Neuronal stem cell (in vitro differentiated cells): ENCODE results near the gene CD320. TPM values are rescaled to one million over a fixed set of nuclear protein-coding genes. Genes with fewer than 3 reads are reported as not detected.

ENCODE experiments used
- DNase-seq: peaks from one replicate; pipeline ENCODE4 v3.0.0-alpha.2; 2013; ENCODE audit warnings: low spot score
- H2AFZ ChIP-seq: one replicate; pipeline ENCODE4 v1.6.1; 2013; ENCODE audit warnings: mild to moderate bottlenecking, low read length, inconsistent platforms
- H2AK5ac ChIP-seq: 2 replicates; pipeline ENCODE4 v1.6.1; 2013; ENCODE audit warnings: low read depth, mild to moderate bottlenecking, inconsistent platforms, low read length, moderate library complexity, mixed read lengths
- H2BK120ac ChIP-seq: 2 replicates; pipeline ENCODE4 v1.6.1; 2013; ENCODE audit warnings: low read depth, mild to moderate bottlenecking, inconsistent platforms, low read length, moderate library complexity, mixed read lengths
- H2BK12ac ChIP-seq: one replicate; pipeline ENCODE4 v1.6.1; 2013; ENCODE audit warnings: low read length, inconsistent platforms
- H2BK15ac ChIP-seq: 2 replicates; pipeline ENCODE4 v1.6.1; 2013; ENCODE audit warnings: mild to moderate bottlenecking, low read length, inconsistent platforms, mixed read lengths
- H2BK5ac ChIP-seq: one replicate; pipeline ENCODE4 v1.6.1; 2013; ENCODE audit warnings: inconsistent platforms, mild to moderate bottlenecking, low read length, moderate library complexity
- H3K14ac ChIP-seq: one replicate; pipeline ENCODE4 v1.6.1; 2013; ENCODE audit warnings: low read length, inconsistent platforms
- H3K18ac ChIP-seq: 2 replicates; pipeline ENCODE4 v1.6.1; 2013; ENCODE audit warnings: low read length, inconsistent platforms
- H3K23ac ChIP-seq: 2 replicates; pipeline ENCODE4 v1.6.1; 2013; ENCODE audit warnings: low read depth, mild to moderate bottlenecking, mixed read lengths, low read length, inconsistent platforms; ENCODE audit not compliant: poor library complexity
- H3K27ac ChIP-seq: replicated peaks from 3 replicates; pipeline ENCODE4 v1.5.1; 2013; ENCODE audit warnings: low read length, inconsistent platforms
- H3K27me3 ChIP-seq, 3 experiments: 2 replicates each; pipeline ENCODE4 v1.6.1; 2013; ENCODE audit warnings: low read length in 3 of 3, mild to moderate bottlenecking in 2 of 3, inconsistent platforms in 1 of 3, low read depth in 1 of 3, mixed read lengths in 1 of 3, moderate library complexity in 1 of 3; ENCODE audit not compliant: control insufficient read depth in 3 of 3, insufficient read depth in 3 of 3
- H3K36me3 ChIP-seq, 2 donors: replicated peaks in 1 of 2; 2 replicates each; pipeline ENCODE4 v1.6.1; 2013; ENCODE audit warnings: low read length in 2 of 2; ENCODE audit not compliant: control insufficient read depth in 2 of 2, insufficient read depth in 2 of 2
- H3K4ac ChIP-seq: 2 replicates; pipeline ENCODE4 v1.6.1; 2013; ENCODE audit warnings: inconsistent platforms, mild to moderate bottlenecking, low read length, moderate library complexity
- H3K4me1 ChIP-seq, 2 donors: 1 replicate in 1 of 2; 2 replicates in 1 of 2; pipeline ENCODE4 v1.6.1; 2013; ENCODE audit warnings: low read length in 2 of 2, low read depth in 1 of 2; ENCODE audit not compliant: control insufficient read depth in 2 of 2, insufficient read depth in 1 of 2
- H3K4me2 ChIP-seq: one replicate; pipeline ENCODE4 v1.6.1; 2013; ENCODE audit warnings: mild to moderate bottlenecking, low read length, inconsistent platforms; ENCODE audit not compliant: insufficient read depth, poor library complexity, severe bottlenecking
- H3K4me3 ChIP-seq, 2 donors: 2 replicates each; pipeline ENCODE4 v1.5.1; 2013; ENCODE audit warnings: low read length in 2 of 2, mild to moderate bottlenecking in 2 of 2, inconsistent platforms in 1 of 2, moderate library complexity in 1 of 2
- H3K79me1 ChIP-seq: one replicate; pipeline ENCODE4 v1.6.1; 2013; ENCODE audit warnings: low read depth, mild to moderate bottlenecking, inconsistent platforms, low read length, moderate library complexity
- H3K9ac ChIP-seq: one replicate; pipeline ENCODE4 v1.6.1; 2013; ENCODE audit warnings: mild to moderate bottlenecking, low read depth, low read length, inconsistent platforms; ENCODE audit not compliant: poor library complexity
- H3K9me3 ChIP-seq, 2 donors: replicated peaks in 1 of 2; 2 replicates each; pipeline versions ENCODE3 to v1.6.1; 2013; ENCODE audit warnings: low read length in 2 of 2, mild to moderate bottlenecking in 2 of 2, inconsistent platforms in 1 of 2, low read depth in 1 of 2, mixed read lengths in 1 of 2, moderate library complexity in 1 of 2; ENCODE audit not compliant: control insufficient read depth in 2 of 2, insufficient read depth in 1 of 2
- H4K8ac ChIP-seq: one replicate; pipeline ENCODE4 v1.6.1; 2013; ENCODE audit warnings: low read depth, mild to moderate bottlenecking, inconsistent platforms, low read length, moderate library complexity
- H4K91ac ChIP-seq: one replicate; pipeline ENCODE4 v1.6.1; 2013; ENCODE audit warnings: low read length, low read depth, mild to moderate bottlenecking, inconsistent platforms; ENCODE audit not compliant: poor library complexity
- WGBS, 2 donors: extraction: QIAGEN DNeasy Blood & Tissue Kit; methylation state at CpG; one replicate each; pipeline ENCODE4 v1.1.7; 2013; ENCODE audit warnings: missing lambda C conversion rate in 2 of 2, mixed read lengths in 1 of 2; ENCODE audit not compliant: insufficient read length in 2 of 2, insufficient replicate concordance in 1 of 2; ENCODE audit errors: extremely low coverage in 2 of 2; 5-methylcytosine and 5-hydroxymethylcytosine counted together
- polyA plus RNA-seq, 2 experiments: library from polyadenylated mRNA; stranded (reverse); fragments of 200-250 nt; gene quantifications; one replicate each; pipeline ENCODE4 v1.2.3, GENCODE V29; 2013

CD320 gene
- polyA plus RNA-seq (2013, experiment 1 of 2) = 28.0 TPM
- 26.3 TPM for polyA plus RNA-seq (2013, experiment 2 of 2)

- no peaks in the 10 kb centered on the region for H3K27me3 ChIP-seq
- H2BK15ac ChIP-seq = no peak within 1 kb of the TSS
- peaks cover 0 to 1% of the 10 kb centered on the region in 2 donors for H3K9me3 ChIP-seq
- H3K14ac ChIP-seq = peak within 1 kb of the TSS; percentile 96
- peak within 1 kb of the TSS; percentile 96 for H3K4me2 ChIP-seq
- H3K9ac ChIP-seq = peak within 1 kb of the TSS; percentile 92
- H2BK12ac ChIP-seq = peak within 1 kb of the TSS; percentile 47
- H4K8ac ChIP-seq = no peak within 1 kb of the TSS
- peak within 1 kb of the TSS; percentile 97 for H3K18ac ChIP-seq
- H3K4me3 ChIP-seq = peak within 1 kb of the TSS; percentile 61 to 82
- H3K27ac ChIP-seq = no peak within 1 kb of the TSS
- no peak within 1 kb of the TSS for H4K91ac ChIP-seq
- H2BK120ac ChIP-seq = peak within 1 kb of the TSS; percentile 6
- H2BK5ac ChIP-seq = no peak within 1 kb of the TSS
- peak within 1 kb of the TSS; percentile 98 for H3K23ac ChIP-seq
- H3K36me3 ChIP-seq = peaks cover 20 to 43% of the 10 kb centered on the region in 2 donors
- peak within 1 kb of the TSS; percentile 48 for H2AK5ac ChIP-seq
- DNase-seq = peak; percentile 88
- peak within 1 kb of the TSS; percentile 69 for H3K4ac ChIP-seq
- H3K4me1 ChIP-seq = peaks cover 11 to 14% of the 10 kb centered on the region in 2 donors
- peaks cover 11% of the 10 kb centered on the region for H3K79me1 ChIP-seq
- WGBS, 2 donors = no CpG with 5 or more reads among the region's 63 CpGs
- peak within 1 kb of the TSS; percentile 91 for H2AFZ ChIP-seq
These were observed at the start of gene CD320 for GRCh38 chr19:8307965-8308866. CD320 (minus strand) TSS chr19:8308358; CDS start chr19:8308290, 68 bp downstream.

- no CpG with 5 or more reads among the region's 4 CpGs for WGBS, 2 donors
- Histone ChIP-seq H3K9ac (no peak overlapping the region), H3K9me3 (peaks cover 0 to 3% of the 10 kb centered on the region in 2 donors), H3K79me1 (peaks cover 2% of the 10 kb centered on the region), H3K27ac (no peak overlapping the region), H3K36me3 (no peaks in the 10 kb centered on the region), H2BK120ac (no peak overlapping the region), H3K14ac (no peak overlapping the region), H2AFZ (no peak overlapping the region), H2BK12ac (no peak overlapping the region), H4K8ac (no peak overlapping the region), H3K4me1 (peaks cover 2 to 8% of the 10 kb centered on the region in 2 donors), H2AK5ac (no peak overlapping the region), H4K91ac (no peak overlapping the region), H3K4me2 (no peak overlapping the region), H3K27me3 (no peaks in the 10 kb centered on the region), H3K23ac (no peak overlapping the region), H3K18ac (no peak overlapping the region), H3K4me3 (no peak overlapping the region), H2BK5ac (no peak overlapping the region), H2BK15ac (no peak overlapping the region), H3K4ac (no peak overlapping the region)
- DNase-seq = no peak
These were observed 48.9 kb upstream of the CD320 start for GRCh38 chr19:8357007-8357521.

DNA sequence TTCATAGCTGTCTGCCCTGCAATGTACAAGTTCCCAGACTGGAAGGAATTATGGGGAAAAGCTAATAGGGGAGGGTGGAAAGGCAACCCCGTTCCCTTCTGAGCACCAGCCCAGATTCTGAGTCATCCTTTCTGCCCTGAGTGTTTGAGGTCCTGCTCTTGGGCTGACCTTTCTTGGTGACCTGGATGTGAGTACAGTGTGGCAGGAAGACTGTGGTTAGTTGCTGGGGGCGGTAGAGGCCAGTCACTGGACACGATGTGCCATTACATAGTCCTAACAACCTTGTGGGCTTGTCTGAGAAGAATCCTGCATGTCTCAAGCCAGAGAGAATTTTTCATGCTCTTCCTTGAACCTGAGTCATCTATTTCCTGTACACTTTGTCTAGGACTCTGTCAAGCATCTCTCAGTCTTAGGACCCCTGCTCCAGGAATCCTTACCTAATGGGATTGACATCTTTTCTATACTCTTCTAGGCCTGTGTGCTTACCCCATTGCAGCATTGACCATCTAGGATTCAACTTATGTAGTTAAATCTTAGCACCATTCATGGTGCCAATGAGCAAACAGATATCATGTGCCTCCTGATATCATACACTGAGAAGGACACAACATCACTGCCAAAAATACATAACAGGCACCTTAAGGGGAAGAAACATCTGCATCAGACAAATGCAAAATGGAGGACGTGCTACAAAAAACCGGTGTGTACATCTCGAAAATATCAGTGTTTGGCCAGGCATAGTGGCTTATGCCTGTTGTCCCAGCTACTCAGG is 47.7 kb upstream of the CD320 start:
- no peak overlapping the region for H2AK5ac ChIP-seq
- H3K27ac ChIP-seq = no peak overlapping the region
- no peak overlapping the region for H3K23ac ChIP-seq
- no peak overlapping the region for H3K4me3 ChIP-seq
- no peak overlapping the region for H4K91ac ChIP-seq
- no peak overlapping the region for H4K8ac ChIP-seq
- peaks cover 2% of the 10 kb centered on the region for H3K79me1 ChIP-seq
- H3K9me3 ChIP-seq = peaks cover 0 to 3% of the 10 kb centered on the region in 2 donors
- H3K14ac ChIP-seq = no peak overlapping the region
- H3K36me3 ChIP-seq = no peaks in the 10 kb centered on the region
- H3K4ac ChIP-seq = no peak overlapping the region
- H2BK120ac ChIP-seq = no peak overlapping the region
- H3K9ac ChIP-seq = no peak overlapping the region
- no peaks in the 10 kb centered on the region for H3K27me3 ChIP-seq
- WGBS, 2 donors = no CpG with 5 or more reads among the region's 6 CpGs
- DNase-seq = no peak
- H3K4me2 ChIP-seq = no peak overlapping the region
- no peak overlapping the region for H2BK15ac ChIP-seq
- H2BK5ac ChIP-seq = no peak overlapping the region
- peaks cover 0 to 9% of the 10 kb centered on the region in 2 donors for H3K4me1 ChIP-seq
- no peak overlapping the region for H2BK12ac ChIP-seq
- H2AFZ ChIP-seq = no peak overlapping the region
- H3K18ac ChIP-seq = no peak overlapping the region
